ENCODE data around the gene PLEKHB1. TPM values are rescaled to one million over a fixed set of nuclear protein-coding genes. Genes with fewer than 3 reads are reported as not detected.
A peak's percentile ranks its signal among the peaks of the same experiment; 100 is the strongest.

Gene PLEKHB1
- total and polyA plus RNA-seq, 2 experiments from 2014 or later: not detected

- no peaks in the 10 kb centered on the region for H4K20me1 ChIP-seq (ENCODE audit: insufficient read depth)
- no peaks in the 10 kb centered on the region for H3K4me1 ChIP-seq (ENCODE audit: insufficient read depth)
- H3K36me3 ChIP-seq (ENCODE audit: low read depth): no peaks in the 10 kb centered on the region
- H3K9ac ChIP-seq: no peak overlapping the region
- TF ChIP-seq EZH2 (IDR thresholded peaks at IDR 0.05; ENCODE audit: insufficient read depth, poor library complexity, severe bottlenecking): no peak
- no peak for TF ChIP-seq EZH2phosphoT487 (IDR thresholded peaks at IDR 0.05; ENCODE audit: insufficient read depth, low read depth)
- H2AFZ ChIP-seq: no peak overlapping the region
- H3K9me2 ChIP-seq (ENCODE audit: insufficient read depth): no peaks in the 10 kb centered on the region
- DNase-seq: no peak
- H3F3A ChIP-seq (ENCODE audit: insufficient read depth): no peaks in the 10 kb centered on the region
- WGBS, 2 experiments (ENCODE audit: low coverage in 1 of 2, low lambda C conversion rate in 2 of 2, missing lambda C conversion rate in 2 of 2): 83 to 94% methylated on average over 2 of the region's 2 CpGs
- no peak overlapping the region for H3K4me3 ChIP-seq
- no peaks in the 10 kb centered on the region for H3K27me3 ChIP-seq (replicated peaks; ENCODE audit: insufficient read depth)
- H3K27ac ChIP-seq: no peak overlapping the region
- no peaks in the 10 kb centered on the region for H3K9me3 ChIP-seq (ENCODE audit: low read depth)
- no peak overlapping the region for H3K4me2 ChIP-seq (ENCODE audit: unreplicated experiment)
- no peaks in the 10 kb centered on the region for H3K79me2 ChIP-seq (ENCODE audit: insufficient read depth)
- in situ Hi-C loops (cut with MboI): no loop called here
Measured at GRCh38 chr11:73633999-73634398, 12.4 kb upstream of the PLEKHB1 start.

- no peaks in the 10 kb centered on the region; the same call in 1 of the 2 replicates for H3K27me3 ChIP-seq (replicated peaks; ENCODE audit: insufficient read depth)
- no peak overlapping the region for H3K4me3 ChIP-seq
- no peaks in the 10 kb centered on the region for H3K9me2 ChIP-seq (ENCODE audit: insufficient read depth)
- H3K9ac ChIP-seq: no peak overlapping the region
- DNase-seq: no peak
- in situ Hi-C loops (cut with MboI): no loop called here
- TF ChIP-seq EZH2phosphoT487 (IDR thresholded peaks at IDR 0.05; ENCODE audit: insufficient read depth, low read depth): no peak
- TF ChIP-seq EZH2 (IDR thresholded peaks at IDR 0.05; ENCODE audit: insufficient read depth, poor library complexity, severe bottlenecking): no peak
- no peaks in the 10 kb centered on the region for H3K36me3 ChIP-seq (ENCODE audit: low read depth)
- H2AFZ ChIP-seq: no peak overlapping the region
- 88 to 93% methylated on average over 5 of the region's 5 CpGs for WGBS, 2 experiments (ENCODE audit: low coverage in 1 of 2, low lambda C conversion rate in 2 of 2, missing lambda C conversion rate in 2 of 2)
- H3K4me1 ChIP-seq (ENCODE audit: insufficient read depth): no peaks in the 10 kb centered on the region
- no peaks in the 10 kb centered on the region for H3K79me2 ChIP-seq (ENCODE audit: insufficient read depth)
- H3K9me3 ChIP-seq (ENCODE audit: low read depth): no peaks in the 10 kb centered on the region
- no peak overlapping the region for H3K27ac ChIP-seq
- no peaks in the 10 kb centered on the region for H3F3A ChIP-seq (ENCODE audit: insufficient read depth)
- no peaks in the 10 kb centered on the region for H4K20me1 ChIP-seq (ENCODE audit: insufficient read depth)
- no peak overlapping the region for H3K4me2 ChIP-seq (ENCODE audit: unreplicated experiment)
Measured at GRCh38 chr11:73635721-73636120, 10.7 kb upstream of the PLEKHB1 start.

DNA sequence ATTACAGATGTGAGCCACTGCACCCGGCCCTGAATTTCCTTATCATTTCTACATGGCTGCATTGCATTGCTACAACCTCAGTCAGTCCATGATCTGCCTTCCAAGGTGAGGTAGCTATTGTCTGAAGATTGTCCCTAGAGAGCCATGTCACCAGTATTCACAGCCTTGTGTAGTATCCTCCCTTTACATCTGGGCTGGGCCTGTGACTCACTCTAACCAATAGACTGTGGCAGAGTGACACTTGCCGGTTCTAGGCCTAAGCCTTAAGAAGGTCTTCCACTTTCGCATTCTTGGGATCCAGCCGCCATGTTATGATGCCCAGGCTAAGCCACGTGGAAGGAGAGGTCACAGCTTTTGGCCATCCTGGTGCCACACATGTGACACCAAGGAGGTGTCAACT lies 10.1 kb upstream of the PLEKHB1 start:
- Histone ChIP-seq H3K79me2 (ENCODE audit: insufficient read depth) (no peaks in the 10 kb centered on the region), H3K36me3 (ENCODE audit: low read depth) (no peaks in the 10 kb centered on the region), H3K9ac (no peak overlapping the region), H3F3A (ENCODE audit: insufficient read depth) (no peaks in the 10 kb centered on the region), H3K4me2 (ENCODE audit: unreplicated experiment) (no peak overlapping the region), H3K27me3 (replicated peaks; ENCODE audit: insufficient read depth) (no peaks in the 10 kb centered on the region; the same call in 1 of the 2 replicates), H3K4me1 (ENCODE audit: insufficient read depth) (no peaks in the 10 kb centered on the region), H3K9me3 (ENCODE audit: low read depth) (no peaks in the 10 kb centered on the region), H2AFZ (no peak overlapping the region), H4K20me1 (ENCODE audit: insufficient read depth) (no peaks in the 10 kb centered on the region), H3K9me2 (ENCODE audit: insufficient read depth) (no peaks in the 10 kb centered on the region), H3K27ac (no peak overlapping the region), H3K4me3 (no peak overlapping the region)
- in situ Hi-C loops (cut with MboI): no loop called here
- TF ChIP-seq EZH2 (IDR thresholded peaks at IDR 0.05; ENCODE audit: insufficient read depth, poor library complexity, severe bottlenecking) (no peak), EZH2phosphoT487 (IDR thresholded peaks at IDR 0.05; ENCODE audit: insufficient read depth, low read depth) (no peak)
- WGBS, 2 experiments (ENCODE audit: low coverage in 1 of 2, low lambda C conversion rate in 2 of 2, missing lambda C conversion rate in 2 of 2): 72 to 80% methylated on average over 5 of the region's 5 CpGs
- DNase-seq: no peak

DNA sequence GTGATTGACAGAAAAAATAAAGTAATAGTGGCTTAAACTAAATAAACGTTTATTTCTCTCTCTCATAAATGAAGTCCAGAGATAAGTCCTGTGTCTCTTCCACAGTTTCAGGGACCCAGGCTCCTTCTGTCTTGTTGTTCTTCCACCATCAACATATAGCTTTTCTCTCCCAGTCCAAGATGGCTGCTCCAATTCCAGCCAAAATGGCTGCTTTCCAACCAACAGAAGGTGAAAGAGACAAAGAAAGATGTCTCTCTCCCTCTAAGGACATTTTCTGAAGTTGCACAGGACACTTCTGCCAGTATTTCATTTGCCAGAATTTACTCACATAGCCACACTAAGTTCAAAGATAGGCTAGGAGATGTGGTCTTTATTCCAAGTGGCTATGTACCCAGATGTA lies 9.4 kb upstream of the PLEKHB1 start:
- H3F3A ChIP-seq (ENCODE audit: insufficient read depth): no peaks in the 10 kb centered on the region
- H3K9ac ChIP-seq: no peak overlapping the region
- H4K20me1 ChIP-seq (ENCODE audit: insufficient read depth): no peaks in the 10 kb centered on the region
- peak overlapping the region; percentile 38; the same call in 1 of the 2 replicates for H2AFZ ChIP-seq
- H3K79me2 ChIP-seq (ENCODE audit: insufficient read depth): no peaks in the 10 kb centered on the region
- TF ChIP-seq EZH2 (IDR thresholded peaks at IDR 0.05; ENCODE audit: insufficient read depth, poor library complexity, severe bottlenecking): no peak
- no peaks in the 10 kb centered on the region for H3K36me3 ChIP-seq (ENCODE audit: low read depth)
- in situ Hi-C loops (cut with MboI): no loop called here
- H3K9me3 ChIP-seq (ENCODE audit: low read depth): no peaks in the 10 kb centered on the region
- H3K4me2 ChIP-seq (ENCODE audit: unreplicated experiment): no peak overlapping the region
- H3K27me3 ChIP-seq (replicated peaks; ENCODE audit: insufficient read depth): no peaks in the 10 kb centered on the region; the same call in 1 of the 2 replicates
- no peak overlapping the region for H3K27ac ChIP-seq
- no peaks in the 10 kb centered on the region for H3K9me2 ChIP-seq (ENCODE audit: insufficient read depth)
- no peak overlapping the region for H3K4me3 ChIP-seq
- 0 to 9% methylated on average over 1 of the region's 1 CpG for WGBS, 2 experiments (ENCODE audit: low coverage in 1 of 2, low lambda C conversion rate in 2 of 2, missing lambda C conversion rate in 2 of 2)
- DNase-seq: no peak
- no peaks in the 10 kb centered on the region for H3K4me1 ChIP-seq (ENCODE audit: insufficient read depth)

DNA sequence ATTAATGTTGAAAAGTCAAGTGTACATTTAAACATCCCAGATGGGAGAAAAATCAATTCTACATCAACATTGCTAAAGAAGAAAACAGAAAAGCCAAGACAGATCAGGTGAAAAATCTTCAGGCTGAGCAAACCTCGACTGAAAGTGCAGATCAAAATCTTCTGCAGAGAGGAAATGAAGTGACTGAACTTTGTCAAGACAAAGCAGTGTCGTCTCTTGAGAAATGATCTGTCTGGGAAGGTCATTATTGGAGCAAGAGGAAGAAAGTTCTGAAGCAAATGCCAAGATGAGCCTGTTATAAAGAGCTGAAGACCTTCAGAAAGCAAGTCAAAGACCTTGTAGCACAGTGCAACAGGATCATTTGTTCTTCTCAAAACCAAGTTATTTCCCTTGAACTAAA lies 5.8 kb upstream of the PLEKHB1 start:
- no peak overlapping the region for H2AFZ ChIP-seq
- H3K4me1 ChIP-seq (ENCODE audit: insufficient read depth): no peaks in the 10 kb centered on the region
- H3K9ac ChIP-seq: no peak overlapping the region
- no peaks in the 10 kb centered on the region for H3K9me2 ChIP-seq (ENCODE audit: insufficient read depth)
- no peak overlapping the region for H3K4me3 ChIP-seq
- 51 to 64% methylated on average over 2 of the region's 2 CpGs for WGBS, 2 experiments (ENCODE audit: low coverage in 1 of 2, low lambda C conversion rate in 2 of 2, missing lambda C conversion rate in 2 of 2)
- H4K20me1 ChIP-seq (ENCODE audit: insufficient read depth): no peaks in the 10 kb centered on the region
- no peaks in the 10 kb centered on the region for H3K79me2 ChIP-seq (ENCODE audit: insufficient read depth)
- H3K4me2 ChIP-seq (ENCODE audit: unreplicated experiment): no peak overlapping the region
- H3K9me3 ChIP-seq (ENCODE audit: low read depth): no peaks in the 10 kb centered on the region
- TF ChIP-seq EZH2 (IDR thresholded peaks at IDR 0.05; ENCODE audit: insufficient read depth, poor library complexity, severe bottlenecking) (no peak), EZH2phosphoT487 (IDR thresholded peaks at IDR 0.05; ENCODE audit: insufficient read depth, low read depth) (no peak)
- peaks cover 3% of the 10 kb centered on the region; the same call in 1 of the 2 replicates for H3K27me3 ChIP-seq (replicated peaks; ENCODE audit: insufficient read depth)
- in situ Hi-C loops (cut with MboI): no loop called here
- DNase-seq: no peak
- H3F3A ChIP-seq (ENCODE audit: insufficient read depth): no peaks in the 10 kb centered on the region
- H3K27ac ChIP-seq: no peak overlapping the region
- no peaks in the 10 kb centered on the region for H3K36me3 ChIP-seq (ENCODE audit: low read depth)

All from GM23248 (cell line).